Islet of Langerhans (tissue), 1 donor: Measurements from ENCODE around the gene SEC14L5.
"Not testable (repeated sequence)": the region's sequence is repeated elsewhere in the genome, so short reads cannot be mapped to it uniquely, and the experiment has no call there.

Source experiments
- FAIRE-seq: peaks from one replicate; lab custom pipeline; 2011; peaks lifted over from hg19 to GRCh38; lab: Jason Lieb, UNC

SEC14L5 gene

DNA sequence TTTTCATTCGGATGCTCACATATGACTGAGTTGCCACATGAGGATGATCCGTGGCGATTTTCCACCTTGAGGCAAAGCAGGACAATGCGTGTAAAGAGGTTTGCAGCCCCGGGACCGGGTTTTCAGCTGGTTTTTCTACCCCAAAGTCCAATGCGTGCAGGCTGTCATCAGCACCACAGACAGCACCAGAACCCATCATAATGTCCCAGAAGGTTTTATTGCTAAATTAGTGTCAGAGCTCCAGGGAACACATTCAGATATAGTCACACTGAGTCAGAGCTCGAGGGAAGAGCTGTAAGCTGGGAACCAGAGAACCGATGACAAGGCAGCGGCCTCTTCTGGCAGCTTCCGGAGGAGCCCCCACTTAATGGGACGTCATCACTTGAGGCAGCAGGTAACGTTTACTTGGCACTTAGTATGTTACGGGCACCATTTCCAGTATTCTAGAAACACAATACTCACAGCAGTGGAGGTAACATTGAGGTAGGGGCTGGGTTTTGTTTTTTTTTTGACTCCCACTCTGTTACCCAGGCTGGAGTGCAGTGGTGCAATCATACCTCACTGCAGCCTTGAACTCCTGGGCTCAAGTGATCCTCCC is 84.5 kb downstream of the SEC14L5 start:
- FAIRE-seq: no peak

- no peak for FAIRE-seq
These were observed 85.9 kb downstream of the SEC14L5 start for GRCh38 chr16:5044011-5044540.

GRCh38 chr16:5044581-5044980 is 86.5 kb downstream of the SEC14L5 start:
- not testable (repeated sequence) for FAIRE-seq

DNA sequence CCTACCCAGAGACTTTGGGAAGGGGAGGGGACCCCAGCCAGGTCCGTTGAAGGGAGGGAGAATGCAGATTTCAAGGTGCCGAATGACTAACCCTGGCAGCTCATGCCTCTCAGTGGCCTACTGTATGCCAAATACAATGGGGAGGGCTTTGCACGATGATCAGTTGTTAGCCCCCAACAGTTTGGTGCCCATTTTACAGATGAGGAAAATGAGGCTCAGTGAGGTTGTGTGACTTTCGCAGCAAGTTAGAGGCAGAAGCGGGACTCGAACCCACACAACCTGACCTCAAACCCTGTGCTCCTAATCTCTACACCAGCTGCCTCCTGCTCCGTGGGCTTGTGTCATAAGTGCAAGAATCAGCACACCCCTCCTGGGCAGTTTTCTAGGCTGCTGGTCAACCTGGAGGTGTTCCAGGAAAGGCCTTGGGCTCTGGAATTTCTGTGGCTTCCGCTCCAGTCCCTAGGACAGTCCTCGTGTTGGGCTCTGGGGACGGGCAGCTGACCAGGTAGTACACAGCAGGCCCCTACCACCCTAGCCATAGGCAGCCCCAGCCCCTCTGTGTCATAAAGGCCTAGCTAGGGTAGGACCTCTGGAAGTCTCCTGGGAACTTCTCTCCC is 87.5 kb downstream of the SEC14L5 start:
- no peak for FAIRE-seq

GRCh38 chr16:5046914-5047313 is 88.8 kb downstream of the SEC14L5 start:
- FAIRE-seq: no peak

- no peak for FAIRE-seq
These were observed 97.0 kb downstream of the SEC14L5 start for GRCh38 chr16:5054876-5055865.

DNA sequence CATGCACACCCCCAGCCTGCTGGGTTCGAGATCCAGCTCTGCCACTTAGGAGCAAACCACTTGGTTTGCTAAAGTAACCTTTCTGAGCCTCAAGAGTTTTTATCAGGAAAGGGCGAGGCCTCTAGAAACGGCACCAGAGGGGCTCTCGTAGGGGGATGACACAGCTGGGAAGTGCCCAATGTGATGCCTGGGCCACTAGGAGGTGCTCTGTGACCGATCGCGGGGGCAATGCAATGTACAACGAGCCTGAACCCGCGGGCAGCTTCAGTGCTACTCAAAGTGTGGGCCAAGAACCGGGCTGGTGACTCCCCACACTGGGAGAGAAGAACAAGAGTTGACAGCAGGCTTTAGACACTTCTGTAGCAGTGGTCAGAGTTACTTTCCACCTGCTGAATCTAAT is 98.2 kb downstream of the SEC14L5 start:
- no peak for FAIRE-seq

DNA sequence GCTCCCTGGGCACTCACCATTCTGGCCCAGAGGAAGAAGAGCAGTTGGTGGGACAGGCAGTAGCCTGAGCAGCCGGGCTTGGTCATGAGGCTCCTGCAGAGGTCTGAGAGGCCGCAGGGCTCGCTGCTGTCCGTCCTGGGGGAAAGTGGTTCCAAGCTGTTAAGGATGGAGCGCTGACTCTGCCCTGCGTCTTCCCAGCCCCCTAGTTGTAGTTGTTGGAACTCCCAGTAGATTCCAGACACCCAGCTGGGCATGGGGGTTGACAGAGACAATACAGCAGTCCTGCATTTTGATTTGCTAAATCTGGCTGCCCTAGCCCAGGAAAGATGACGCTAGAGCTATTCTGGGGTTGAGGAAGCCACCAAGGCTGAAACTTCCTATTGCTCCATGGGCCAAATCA is 100.3 kb downstream of the SEC14L5 start:
- no peak for FAIRE-seq

- FAIRE-seq: no peak
These were observed 101.4 kb downstream of the SEC14L5 start for GRCh38 chr16:5059386-5060072.

DNA sequence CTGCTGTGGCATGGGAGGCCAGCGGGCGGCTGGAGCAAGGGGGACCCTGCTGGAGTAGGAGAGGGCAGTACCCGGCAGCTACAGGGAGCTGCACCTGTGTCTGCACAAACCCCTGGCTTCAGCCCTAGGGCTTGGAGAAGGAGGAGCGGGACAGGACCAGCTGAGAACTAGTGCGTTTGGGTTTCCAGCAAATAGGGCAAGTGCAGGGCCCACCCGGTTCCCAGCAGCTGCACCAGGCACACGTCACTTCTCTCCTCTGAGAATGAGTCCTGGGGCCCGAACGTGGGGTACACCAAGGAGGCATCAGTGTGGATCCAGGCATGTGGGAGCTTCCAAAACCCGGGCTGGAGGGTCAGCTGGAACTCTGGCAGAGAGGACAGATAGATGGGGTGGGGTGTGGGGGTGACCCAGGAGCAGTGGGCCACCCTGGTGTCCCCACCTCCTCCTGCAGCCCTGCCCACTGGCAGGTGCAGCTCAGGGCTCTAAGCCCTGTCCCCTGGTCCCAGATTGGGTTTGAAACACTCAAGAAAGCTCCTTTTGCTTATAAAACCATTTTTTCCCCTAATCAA is 102.0 kb downstream of the SEC14L5 start:
- no peak for FAIRE-seq

DNA sequence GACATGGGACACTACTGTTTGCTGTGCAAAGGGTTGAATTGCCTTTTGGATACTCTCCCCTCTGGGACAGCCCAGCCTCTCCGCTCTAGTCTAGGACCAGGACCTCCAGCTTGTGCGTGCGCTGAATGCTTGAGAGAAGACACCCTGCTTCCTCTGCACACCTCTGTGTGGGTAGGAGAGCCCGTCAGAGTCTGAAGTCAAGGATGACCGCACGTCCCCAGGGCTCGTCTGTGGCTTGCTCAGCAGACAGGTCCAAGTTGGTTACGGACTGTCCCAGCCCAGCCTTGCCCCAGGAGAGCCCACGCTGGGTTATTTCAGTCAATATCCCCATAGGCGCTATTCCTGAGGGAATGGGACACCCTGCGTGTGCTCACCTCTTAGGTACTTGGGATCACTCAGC is 103.9 kb downstream of the SEC14L5 start:
- FAIRE-seq: no peak

- FAIRE-seq: no peak
These were observed 104.9 kb downstream of the SEC14L5 start for GRCh38 chr16:5062790-5063765.

DNA sequence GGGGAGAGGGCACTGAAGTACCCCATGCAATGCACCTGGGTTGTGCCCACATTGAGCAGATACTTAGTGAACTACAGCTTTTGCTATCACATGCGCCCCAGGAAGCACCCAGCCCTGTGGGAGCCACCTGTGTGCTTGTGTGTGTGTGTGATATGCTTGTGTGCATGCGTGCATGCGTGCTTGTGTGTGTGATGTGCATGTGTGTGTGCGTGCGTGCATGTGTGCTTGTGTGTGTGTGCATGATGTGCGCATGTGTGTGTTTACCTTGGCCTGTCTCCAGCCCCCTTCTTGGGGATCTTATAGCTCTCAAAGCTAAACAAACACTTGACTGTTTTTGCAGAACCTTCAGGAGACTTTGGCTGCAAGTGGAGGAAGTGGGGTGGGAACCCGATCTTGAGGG is 106.8 kb downstream of the SEC14L5 start:
- FAIRE-seq: no peak

GRCh38 chr16:5065326-5065725 is 107.2 kb downstream of the SEC14L5 start:
- no peak for FAIRE-seq

GRCh38 chr16:5065813-5066212 is 107.7 kb downstream of the SEC14L5 start, which contains the start of gene C16orf89:
C16orf89 (minus strand) TSS chr16:5065956; CDS start chr16:5065908, 48 bp downstream.
- no peak for FAIRE-seq

DNA sequence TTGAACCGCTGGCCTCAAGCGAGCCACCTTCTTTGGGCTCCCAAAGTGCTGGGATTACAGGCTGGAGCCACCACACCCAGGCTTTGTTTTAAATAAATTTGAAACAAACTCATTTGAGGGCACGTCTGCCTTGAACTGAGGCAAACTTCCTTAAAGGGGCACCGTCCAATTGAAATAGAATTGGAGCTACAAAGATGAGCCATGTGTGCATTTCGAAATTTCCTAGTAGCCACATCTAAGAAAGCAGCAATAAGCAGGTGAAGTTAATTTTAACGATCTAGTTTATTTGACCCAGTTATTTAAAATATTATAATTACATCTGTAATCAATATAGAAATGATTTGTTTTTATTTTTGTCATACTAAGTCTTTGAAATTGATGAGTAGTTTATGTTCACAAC is 108.4 kb downstream of the SEC14L5 start:
- no peak for FAIRE-seq
